ENCODE results near the gene WDR81. TPM values are rescaled to one million over a fixed set of nuclear protein-coding genes. Genes with fewer than 3 reads are reported as not detected.

Gene WDR81
- polyA plus RNA-seq, 2 of the 4 experiments (the other 2 are of a cell fraction) = 4.9 to 26.8 TPM

DNA sequence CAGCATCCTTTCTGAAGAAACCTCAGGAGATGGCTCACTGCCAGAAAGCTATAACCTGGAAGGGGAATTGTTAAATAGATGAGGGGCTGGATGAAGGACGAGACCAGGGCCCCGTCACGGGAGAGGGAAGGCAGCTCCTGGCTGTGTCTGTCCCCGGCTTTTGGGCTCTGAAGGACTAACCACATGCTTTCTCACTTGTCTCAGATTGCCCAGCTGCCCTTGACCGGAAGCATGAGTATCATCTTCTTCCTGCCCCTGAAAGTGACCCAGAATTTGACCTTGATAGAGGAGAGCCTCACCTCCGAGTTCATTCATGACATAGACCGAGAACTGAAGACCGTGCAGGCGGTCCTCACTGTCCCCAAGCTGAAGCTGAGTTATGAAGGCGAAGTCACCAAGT lies 51.8 kb downstream of the WDR81 start:
- FAIRE-seq (no peak), DNase-seq (ENCODE audit: low read depth in 1 of 2, low spot score in 1 of 2) (no peak), ATAC-seq (no peak)
- POLR2A ChIA-PET = no interaction called here
- CTCF ChIA-PET = interaction anchor here (0.9 to 28.6 kb wide), 5 partner anchors 8 to 54 kb away, joined by 3 to 591 read pairs (median 5); partner anchors contain the start of gene WDR81
- H3K4me3 ChIP-seq = no peak overlapping the region
- H3K9me3 ChIP-seq = no peaks in the 10 kb centered on the region
- TF ChIP-seq CBX2 (IDR thresholded peaks at IDR 0.05; ENCODE audit: borderline replicate concordance, low read depth) = no peak
- no peak for TF ChIP-seq ZSCAN20 (CRISPR knock-in tag; IDR thresholded peaks at IDR 0.05)
- no peak for TF ChIP-seq RARB (CRISPR knock-in tag; IDR thresholded peaks at IDR 0.05)
- TF ChIP-seq POLR2A (IDR thresholded peaks at IDR 0.05; ENCODE audit: low read length) = no peak
- no peak for TF ChIP-seq CHD4 (IDR thresholded peaks at IDR 0.05; ENCODE audit: borderline replicate concordance)
- TF ChIP-seq HOXB5 (CRISPR knock-in tag; IDR thresholded peaks at IDR 0.05) = no peak
- no peak for TF ChIP-seq FOXS1 (CRISPR knock-in tag; IDR thresholded peaks at IDR 0.05)
- TF ChIP-seq, protein P1, sequence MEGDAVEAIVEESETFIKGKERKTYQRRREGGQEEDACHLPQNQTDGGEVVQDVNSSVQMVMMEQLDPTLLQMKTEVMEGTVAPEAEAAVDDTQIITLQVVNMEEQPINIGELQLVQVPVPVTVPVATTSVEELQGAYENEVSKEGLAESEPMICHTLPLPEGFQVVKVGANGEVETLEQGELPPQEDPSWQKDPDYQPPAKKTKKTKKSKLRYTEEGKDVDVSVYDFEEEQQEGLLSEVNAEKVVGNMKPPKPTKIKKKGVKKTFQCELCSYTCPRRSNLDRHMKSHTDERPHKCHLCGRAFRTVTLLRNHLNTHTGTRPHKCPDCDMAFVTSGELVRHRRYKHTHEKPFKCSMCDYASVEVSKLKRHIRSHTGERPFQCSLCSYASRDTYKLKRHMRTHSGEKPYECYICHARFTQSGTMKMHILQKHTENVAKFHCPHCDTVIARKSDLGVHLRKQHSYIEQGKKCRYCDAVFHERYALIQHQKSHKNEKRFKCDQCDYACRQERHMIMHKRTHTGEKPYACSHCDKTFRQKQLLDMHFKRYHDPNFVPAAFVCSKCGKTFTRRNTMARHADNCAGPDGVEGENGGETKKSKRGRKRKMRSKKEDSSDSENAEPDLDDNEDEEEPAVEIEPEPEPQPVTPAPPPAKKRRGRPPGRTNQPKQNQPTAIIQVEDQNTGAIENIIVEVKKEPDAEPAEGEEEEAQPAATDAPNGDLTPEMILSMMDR (IDR thresholded peaks at IDR 0.05) = no peak
- no peak for TF ChIP-seq RAD21 (conservative IDR thresholded peaks at IDR 0.05 in 1 of 2, IDR thresholded peaks at IDR 0.05 in 1 of 2)
- TF ChIP-seq HEYL (CRISPR knock-in tag; IDR thresholded peaks at IDR 0.05) = no peak
- TF ChIP-seq, protein P2, sequence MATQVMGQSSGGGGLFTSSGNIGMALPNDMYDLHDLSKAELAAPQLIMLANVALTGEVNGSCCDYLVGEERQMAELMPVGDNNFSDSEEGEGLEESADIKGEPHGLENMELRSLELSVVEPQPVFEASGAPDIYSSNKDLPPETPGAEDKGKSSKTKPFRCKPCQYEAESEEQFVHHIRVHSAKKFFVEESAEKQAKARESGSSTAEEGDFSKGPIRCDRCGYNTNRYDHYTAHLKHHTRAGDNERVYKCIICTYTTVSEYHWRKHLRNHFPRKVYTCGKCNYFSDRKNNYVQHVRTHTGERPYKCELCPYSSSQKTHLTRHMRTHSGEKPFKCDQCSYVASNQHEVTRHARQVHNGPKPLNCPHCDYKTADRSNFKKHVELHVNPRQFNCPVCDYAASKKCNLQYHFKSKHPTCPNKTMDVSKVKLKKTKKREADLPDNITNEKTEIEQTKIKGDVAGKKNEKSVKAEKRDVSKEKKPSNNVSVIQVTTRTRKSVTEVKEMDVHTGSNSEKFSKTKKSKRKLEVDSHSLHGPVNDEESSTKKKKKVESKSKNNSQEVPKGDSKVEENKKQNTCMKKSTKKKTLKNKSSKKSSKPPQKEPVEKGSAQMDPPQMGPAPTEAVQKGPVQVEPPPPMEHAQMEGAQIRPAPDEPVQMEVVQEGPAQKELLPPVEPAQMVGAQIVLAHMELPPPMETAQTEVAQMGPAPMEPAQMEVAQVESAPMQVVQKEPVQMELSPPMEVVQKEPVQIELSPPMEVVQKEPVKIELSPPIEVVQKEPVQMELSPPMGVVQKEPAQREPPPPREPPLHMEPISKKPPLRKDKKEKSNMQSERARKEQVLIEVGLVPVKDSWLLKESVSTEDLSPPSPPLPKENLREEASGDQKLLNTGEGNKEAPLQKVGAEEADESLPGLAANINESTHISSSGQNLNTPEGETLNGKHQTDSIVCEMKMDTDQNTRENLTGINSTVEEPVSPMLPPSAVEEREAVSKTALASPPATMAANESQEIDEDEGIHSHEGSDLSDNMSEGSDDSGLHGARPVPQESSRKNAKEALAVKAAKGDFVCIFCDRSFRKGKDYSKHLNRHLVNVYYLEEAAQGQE (IDR thresholded peaks at IDR 0.05) = no peak
- TF ChIP-seq, protein P3, sequence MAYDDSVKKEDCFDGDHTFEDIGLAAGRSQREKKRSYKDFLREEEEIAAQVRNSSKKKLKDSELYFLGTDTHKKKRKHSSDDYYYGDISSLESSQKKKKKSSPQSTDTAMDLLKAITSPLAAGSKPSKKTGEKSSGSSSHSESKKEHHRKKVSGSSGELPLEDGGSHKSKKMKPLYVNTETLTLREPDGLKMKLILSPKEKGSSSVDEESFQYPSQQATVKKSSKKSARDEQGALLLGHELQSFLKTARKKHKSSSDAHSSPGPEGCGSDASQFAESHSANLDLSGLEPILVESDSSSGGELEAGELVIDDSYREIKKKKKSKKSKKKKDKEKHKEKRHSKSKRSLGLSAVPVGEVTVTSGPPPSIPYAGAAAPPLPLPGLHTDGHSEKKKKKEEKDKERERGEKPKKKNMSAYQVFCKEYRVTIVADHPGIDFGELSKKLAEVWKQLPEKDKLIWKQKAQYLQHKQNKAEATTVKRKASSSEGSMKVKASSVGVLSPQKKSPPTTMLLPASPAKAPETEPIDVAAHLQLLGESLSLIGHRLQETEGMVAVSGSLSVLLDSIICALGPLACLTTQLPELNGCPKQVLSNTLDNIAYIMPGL (CRISPR knock-in tag; IDR thresholded peaks at IDR 0.05; ENCODE audit: borderline replicate concordance) = no peak
- TF ChIP-seq POLR2AphosphoS2 (conservative IDR thresholded peaks at IDR 0.05; ENCODE audit: low read length) = no peak
- TF ChIP-seq ZFP36 (IDR thresholded peaks at IDR 0.05; ENCODE audit: borderline replicate concordance, partially characterized antibody) = no peak
- no peak for TF ChIP-seq GATA3 (IDR thresholded peaks at IDR 0.05; ENCODE audit: borderline replicate concordance)
- no peak for TF ChIP-seq RFX5 (IDR thresholded peaks at IDR 0.05)
- TF ChIP-seq MYC (IDR thresholded peaks at IDR 0.05; ENCODE audit: borderline replicate concordance, low read length) = no peak
- TF ChIP-seq TFCP2L1 (CRISPR knock-in tag; IDR thresholded peaks at IDR 0.05) = no peak
- TF ChIP-seq EHF (CRISPR knock-in tag; IDR thresholded peaks at IDR 0.05) = no peak
- 91% methylated on average over 10 of the region's 10 CpGs for WGBS (ENCODE audit: missing lambda C conversion rate)
- no peak overlapping the region for H3K4me2 ChIP-seq
- H3K27ac ChIP-seq = no peak overlapping the region
- no peaks in the 10 kb centered on the region for H3K4me1 ChIP-seq

DNA sequence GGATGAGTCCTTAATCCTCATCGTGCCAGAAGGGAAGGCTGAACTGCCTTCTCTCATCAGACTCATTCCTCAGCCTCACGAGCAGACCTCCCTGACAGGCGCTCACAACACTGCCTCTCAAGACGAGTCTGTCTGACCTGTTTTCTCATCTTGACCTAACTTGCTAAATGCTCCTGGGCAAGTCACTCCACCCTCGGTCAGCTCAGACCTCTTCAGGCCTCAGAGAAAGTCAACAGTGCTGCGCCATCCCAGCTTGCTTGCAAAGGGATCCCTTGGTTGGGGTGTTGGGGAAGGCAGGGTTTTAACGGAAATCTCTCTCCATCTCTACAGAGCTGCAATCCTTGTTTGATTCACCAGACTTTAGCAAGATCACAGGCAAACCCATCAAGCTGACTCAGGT lies 52.4 kb downstream of the WDR81 start:
- H3K4me3 ChIP-seq = no peak overlapping the region
- no peak for DNase-seq (ENCODE audit: low read depth in 1 of 2, low spot score in 1 of 2)
- H3K4me2 ChIP-seq = no peak overlapping the region
- CTCF ChIA-PET = interaction anchor here (0.9 to 28.6 kb wide), 5 partner anchors 9 to 105 kb away, joined by 3 to 591 read pairs (median 4); partner anchors contain the start of gene WDR81
- H3K4me1 ChIP-seq = no peaks in the 10 kb centered on the region
- no peak for FAIRE-seq
- POLR2A ChIA-PET = no interaction called here
- no peak for ATAC-seq
- H3K27ac ChIP-seq = no peak overlapping the region
- WGBS (ENCODE audit: missing lambda C conversion rate) = 96% methylated on average over 7 of the region's 7 CpGs
- no peaks in the 10 kb centered on the region for H3K9me3 ChIP-seq
- TF ChIP-seq, protein P1 (IDR thresholded peaks at IDR 0.05) = no peak
- TF ChIP-seq CHD4 (IDR thresholded peaks at IDR 0.05; ENCODE audit: borderline replicate concordance) (no peak), EHMT2 (IDR thresholded peaks at IDR 0.05; ENCODE audit: low read depth) (no peak), MAZ (IDR thresholded peaks at IDR 0.05; ENCODE audit: borderline replicate concordance, low read depth, low read length) (no peak), ZC3H11A (IDR thresholded peaks at IDR 0.05) (no peak), MAFK (IDR thresholded peaks at IDR 0.05; ENCODE audit: partially characterized antibody) (no peak), EHF (CRISPR knock-in tag; IDR thresholded peaks at IDR 0.05) (no peak), HOXB5 (CRISPR knock-in tag; IDR thresholded peaks at IDR 0.05) (no peak), JUNB (IDR thresholded peaks at IDR 0.05) (no peak), CHD2 (IDR thresholded peaks at IDR 0.05; ENCODE audit: low read length, partially characterized antibody) (no peak), EP300 (IDR thresholded peaks at IDR 0.05) (no peak), NPAS2 (CRISPR knock-in tag; IDR thresholded peaks at IDR 0.05; ENCODE audit: borderline replicate concordance) (no peak)
- TF ChIP-seq, protein P4, sequence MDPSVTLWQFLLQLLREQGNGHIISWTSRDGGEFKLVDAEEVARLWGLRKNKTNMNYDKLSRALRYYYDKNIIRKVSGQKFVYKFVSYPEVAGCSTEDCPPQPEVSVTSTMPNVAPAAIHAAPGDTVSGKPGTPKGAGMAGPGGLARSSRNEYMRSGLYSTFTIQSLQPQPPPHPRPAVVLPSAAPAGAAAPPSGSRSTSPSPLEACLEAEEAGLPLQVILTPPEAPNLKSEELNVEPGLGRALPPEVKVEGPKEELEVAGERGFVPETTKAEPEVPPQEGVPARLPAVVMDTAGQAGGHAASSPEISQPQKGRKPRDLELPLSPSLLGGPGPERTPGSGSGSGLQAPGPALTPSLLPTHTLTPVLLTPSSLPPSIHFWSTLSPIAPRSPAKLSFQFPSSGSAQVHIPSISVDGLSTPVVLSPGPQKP (IDR thresholded peaks at IDR 0.05; ENCODE audit: low read depth, low read length) = no peak

Measured in A549 (cell line).